Panc1 (cell line): Measurements from ENCODE around the gene TPD52L1. TPM values are rescaled to one million over a fixed set of nuclear protein-coding genes. Genes with fewer than 3 reads are reported as not detected.

ENCODE experiments used
- ATAC-seq: fragments of 200-7000 bp; cut with Tn5 transposase; 2 replicates; pipeline ENCODE4 v1.9.1; 2020; ENCODE audit warnings: mild to moderate bottlenecking, moderate library complexity
- BruUV-seq: library from RNA; stranded (reverse); fragments of 400-500 nt; replicated peaks from 2 replicates; lab custom pipeline; 2021; lab: Mats Ljungman, UMichigan
- CTCF ChIA-PET: fragments of 300-600 bp; sonication (Branson Sonifier 250); formaldehyde crosslinking; loops from one replicate; lab custom pipeline; 2022; ENCODE audit warnings: antibody characterized with exemption; lab: Charles Lee
- POLR2A ChIA-PET: fragments of 300-600 bp; sonication (Branson Sonifier 250); formaldehyde crosslinking; loops from one replicate; lab custom pipeline; 2022; ENCODE audit warnings: antibody characterized with exemption; lab: Charles Lee
- DNase-seq: peaks from one replicate; pipeline ENCODE4 v3.0.0-alpha.2; 2010; ENCODE audit warnings: low read depth, low spot score
- H3K27ac ChIP-seq: 2 replicates; pipeline ENCODE4 v1.5.1; 2011; ENCODE audit warnings: mild to moderate bottlenecking, low read length, inconsistent platforms
- H3K27me3 ChIP-seq: fragments of 200-500 bp; sonication (Bioruptor generic); 2 replicates; pipeline ENCODE4 v1.6.0; 2014; ENCODE audit warnings: low read length, inconsistent platforms; ENCODE audit not compliant: control insufficient read depth, insufficient read depth
- H3K36me3 ChIP-seq: fragments of 200-500 bp; sonication (Bioruptor generic); 2 replicates; pipeline ENCODE4 v1.5.1; 2014; ENCODE audit warnings: inconsistent platforms, mild to moderate bottlenecking, low read length, moderate library complexity; ENCODE audit not compliant: control insufficient read depth, insufficient read depth
- H3K4me1 ChIP-seq: 2 replicates; pipeline ENCODE4 v1.5.1; 2011; ENCODE audit warnings: inconsistent platforms, mild to moderate bottlenecking, low read length, moderate library complexity; ENCODE audit not compliant: control insufficient read depth, insufficient read depth
- H3K4me3 ChIP-seq, 2 experiments: 2 replicates each; pipeline ENCODE4 v1.5.1; 2011 to 2012; ENCODE audit warnings: low read depth in 2 of 2, low read length in 2 of 2, mild to moderate bottlenecking in 2 of 2, inconsistent platforms in 1 of 2, moderate library complexity in 1 of 2
- H3K9me3 ChIP-seq: fragments of 200-500 bp; sonication (Bioruptor generic); 2 replicates; pipeline ENCODE4 v1.5.1; 2014; ENCODE audit warnings: low read depth, mild to moderate bottlenecking, inconsistent platforms, low read length, moderate library complexity; ENCODE audit not compliant: control insufficient read depth, insufficient read depth
- CTCF ChIP-seq: fragments of 450-650 bp; IDR thresholded peaks from 2 replicates; pipeline ENCODE4 v1.5.1; 2017; ENCODE audit warnings: mild to moderate bottlenecking
- POLR2AphosphoS5 ChIP-seq: IDR thresholded peaks from 2 replicates; pipeline ENCODE4 v1.6.1; 2012; ENCODE audit warnings: mild to moderate bottlenecking, low read depth, low read length, moderate library complexity
- REST ChIP-seq, 2 experiments: IDR thresholded peaks; 2 replicates each; pipeline ENCODE4 v1.6.1; 2011 to 2012; ENCODE audit warnings: low read depth in 2 of 2, control low read depth in 1 of 2, low read length in 1 of 2, mild to moderate bottlenecking in 1 of 2, moderate library complexity in 1 of 2; ENCODE audit not compliant: insufficient read depth in 1 of 2
- SIN3A ChIP-seq: IDR thresholded peaks from 2 replicates; pipeline ENCODE4 v1.6.1; 2012; ENCODE audit warnings: low read depth, mild to moderate bottlenecking, low read length, moderate library complexity, borderline replicate concordance; ENCODE audit not compliant: insufficient read depth
- TCF7L2 ChIP-seq: IDR thresholded peaks from 2 replicates; pipeline ENCODE4 v1.6.1; 2011; ENCODE audit warnings: mild to moderate bottlenecking, low read depth, low read length, inconsistent platforms
- in situ Hi-C: cut with HindIII; loops from 2 replicates; pipeline ENCODE4 v1.10.0; 2016; ENCODE audit warnings: low sequenced_read_pairs, low pct_unique_long_range_greater_than_20kb
- intact Hi-C: fragments of 100-400 bp; cut with micrococcal nuclease; formaldehyde crosslinking; loops from one replicate; pipeline ENCODE4 v1.10.0; 2022; ENCODE audit not compliant: unreplicated experiment
- total RNA-seq: library from RNA; stranded (reverse); gene quantifications from one replicate; pipeline ENCODE4 v1.2.1, GENCODE V29; 2021; ENCODE audit not compliant: unreplicated experiment

Gene TPD52L1
- total RNA-seq, 1 experiment from 2014 or later, result 2.9 TPM

GRCh38 chr6:125173341-125174095 is 19.9 kb downstream of the TPD52L1 start:
- TF ChIP-seq POLR2AphosphoS5 (no peak), SIN3A (no peak), REST (IDR thresholded peaks at IDR 0.05; ENCODE audit: insufficient read depth in 1 of 2, low read depth in 2 of 2, low read length in 1 of 2) (no peak), CTCF (no peak), TCF7L2 (no peak)
- Histone ChIP-seq H3K36me3 (no peaks in the 10 kb centered on the region), H3K27me3 (no peaks in the 10 kb centered on the region; the same call in 1 of the 2 replicates), H3K4me3 (no peak overlapping the region), H3K9me3 (no peaks in the 10 kb centered on the region), H3K4me1 (no peaks in the 10 kb centered on the region), H3K27ac (no peak overlapping the region)
- ChIA-PET CTCF (no interaction called here), POLR2A (no interaction called here)
- ATAC-seq, result no peak
- in situ Hi-C loops, result no loop called here
- DNase-seq, result no peak
- no TSS peak for BruUV-seq
- intact Hi-C loops, result no loop called here

GRCh38 chr6:125174626-125175025 is 21.1 kb downstream of the TPD52L1 start:
- intact Hi-C loops, result no loop called here

More at GRCh38 chr6:125174626-125175025, 21.1 kb downstream of the TPD52L1 start:
- Histone ChIP-seq H3K9me3 (no peaks in the 10 kb centered on the region), H3K4me3 (no peak overlapping the region), H3K4me1 (no peaks in the 10 kb centered on the region), H3K36me3 (no peaks in the 10 kb centered on the region), H3K27me3 (peaks cover 2% of the 10 kb centered on the region; the same call in 1 of the 2 replicates), H3K27ac (no peak overlapping the region)
- no TSS peak for BruUV-seq
- TF ChIP-seq TCF7L2, result no peak
- no peak for TF ChIP-seq POLR2AphosphoS5
- TF ChIP-seq SIN3A, result no peak
- TF ChIP-seq CTCF, result no peak
- TF ChIP-seq REST (IDR thresholded peaks at IDR 0.05; ENCODE audit: insufficient read depth in 1 of 2, low read depth in 2 of 2, low read length in 1 of 2), result no peak
- ChIA-PET CTCF (no interaction called here), POLR2A (no interaction called here)
- no peak for DNase-seq
- in situ Hi-C loops, result no loop called here
- no peak for ATAC-seq
